GM21786 (cell line): ENCODE measurements around the gene OR51B2.
"Not testable (repeated sequence)": the region's sequence is repeated elsewhere in the genome, so short reads cannot be mapped to it uniquely, and the experiment has no call there.

Experiments
- ATAC-seq: cut with Tn5 transposase; IDR thresholded peaks from one replicate; pipeline ENCODE4 v1.9.1; 2021; ENCODE audit not compliant: unreplicated experiment

OR51B2 gene

DNA sequence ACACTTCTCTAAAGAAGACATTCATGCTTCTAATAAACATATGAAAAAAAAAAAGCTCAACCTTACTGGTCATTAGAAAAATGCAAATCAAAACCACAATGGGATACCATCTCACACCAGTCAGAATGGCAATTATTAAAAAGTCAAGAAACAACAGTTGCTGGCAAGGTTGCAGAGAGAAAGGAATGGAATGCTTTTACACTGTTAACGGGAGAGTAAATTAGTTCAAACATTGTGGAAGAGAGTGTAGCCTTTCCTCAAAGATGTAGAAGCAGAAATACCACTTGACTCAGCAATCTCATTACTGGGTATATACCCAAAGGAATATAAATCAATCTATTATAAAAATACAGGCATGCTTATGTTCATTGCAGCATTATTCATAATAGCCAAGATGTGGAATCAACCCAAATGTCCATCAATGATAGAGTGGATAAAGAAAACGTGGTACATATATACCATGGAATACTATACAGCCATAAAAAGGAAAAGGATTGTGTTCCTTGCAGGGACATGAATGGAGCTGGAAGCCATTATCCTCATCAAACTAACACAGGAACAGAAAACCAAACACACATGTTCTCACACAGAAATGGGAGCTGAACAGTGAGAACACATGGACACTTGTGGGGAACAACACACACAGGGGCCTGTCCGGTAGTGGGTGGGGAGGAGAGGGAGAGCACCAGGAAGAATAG, 10.6 kb downstream of the OR51B2 start:
- not testable (repeated sequence) for ATAC-seq

DNA sequence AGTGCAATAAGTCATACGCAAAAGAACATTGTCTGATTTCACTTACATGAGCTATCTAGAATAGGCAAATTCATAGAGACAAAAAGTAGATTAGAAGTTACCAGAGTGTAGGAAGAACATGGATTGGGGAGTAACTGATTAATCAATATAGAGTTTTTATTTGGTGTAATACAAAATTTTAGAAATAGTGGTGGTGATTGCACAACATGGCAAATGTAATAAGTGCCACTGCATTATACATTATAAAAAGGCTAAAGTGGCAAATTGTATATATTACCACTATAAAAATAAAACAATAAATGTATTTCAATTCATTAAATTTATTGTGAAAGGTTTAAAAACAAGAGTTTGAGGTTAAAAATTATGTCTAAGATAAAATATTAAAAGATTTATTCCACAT, 13.7 kb downstream of the OR51B2 start:
- ATAC-seq: no peak

DNA sequence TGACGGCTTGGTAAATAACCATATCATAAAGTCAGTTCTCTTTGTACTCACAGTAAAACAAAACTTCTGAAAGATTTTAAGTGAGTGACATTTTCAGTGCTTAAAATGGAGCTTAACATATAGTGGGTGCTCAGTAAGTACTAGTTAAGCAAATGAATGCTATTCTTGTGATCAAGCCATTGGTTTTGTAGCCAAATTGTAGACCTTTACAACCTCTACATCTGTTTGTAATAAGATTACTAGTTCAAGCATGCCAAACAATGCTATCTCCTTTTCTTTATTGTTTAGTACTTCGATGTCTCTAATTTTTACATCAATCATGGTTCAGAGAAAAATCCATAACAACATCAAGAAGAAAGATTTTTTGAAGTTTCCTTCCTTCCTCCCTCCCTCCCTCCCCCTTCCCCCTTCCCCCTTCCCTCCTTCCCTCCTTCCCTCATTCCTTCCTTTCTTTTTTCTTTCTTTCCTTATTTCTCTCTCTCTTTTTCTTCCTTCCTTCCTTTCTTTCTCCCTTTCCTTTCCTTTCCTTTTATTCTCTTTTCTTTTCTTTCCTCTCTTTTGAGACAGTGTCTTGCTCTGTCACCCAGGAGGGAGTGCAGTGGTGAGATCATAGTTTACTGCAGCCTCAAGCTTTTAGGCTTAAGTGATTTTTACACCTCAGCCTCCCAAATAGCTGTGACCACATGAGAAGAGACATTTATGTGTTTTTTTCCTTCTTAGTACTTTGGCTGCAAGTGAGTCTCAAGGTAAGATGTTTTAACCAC, 16.7 kb downstream of the OR51B2 start:
- no peak for ATAC-seq

DNA sequence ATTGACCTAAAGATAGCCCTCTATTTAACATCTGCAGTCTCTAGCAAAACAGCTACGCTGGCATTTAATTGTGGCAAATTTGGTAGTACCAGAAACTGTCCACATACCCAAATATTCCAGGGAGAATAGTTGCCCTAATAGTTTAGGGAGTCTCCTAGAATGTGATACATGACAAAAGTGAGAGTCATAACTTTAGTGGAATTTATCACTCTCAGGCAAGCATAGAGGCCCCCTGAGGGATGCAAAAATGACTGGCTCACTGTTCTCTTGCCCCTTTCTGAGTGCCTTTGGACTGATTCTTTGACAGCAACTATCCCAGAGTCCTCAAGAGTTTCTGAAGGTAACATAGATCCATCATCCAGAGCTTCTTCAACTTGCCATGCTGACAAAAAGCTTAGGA, 20.1 kb downstream of the OR51B2 start:
- ATAC-seq: no peak

DNA sequence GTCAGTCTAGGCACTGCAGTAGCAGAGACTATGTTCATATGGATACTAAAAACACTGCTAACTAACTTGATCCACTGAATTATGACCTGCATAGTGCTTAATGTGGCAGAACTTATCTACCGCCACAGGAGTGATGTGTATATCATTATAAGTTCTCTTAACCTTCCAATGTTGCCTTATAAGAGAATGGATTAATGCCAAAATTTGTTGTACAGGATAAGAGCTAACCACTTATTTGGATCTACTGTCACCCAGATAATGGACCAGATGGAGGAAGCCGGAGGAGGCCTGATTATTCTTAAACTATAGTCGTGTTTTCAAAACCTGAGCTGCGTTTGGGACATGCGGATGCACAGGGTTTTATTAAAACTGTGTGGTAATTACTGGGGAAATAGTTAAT, 20.5 kb downstream of the OR51B2 start:
- ATAC-seq: no peak

DNA sequence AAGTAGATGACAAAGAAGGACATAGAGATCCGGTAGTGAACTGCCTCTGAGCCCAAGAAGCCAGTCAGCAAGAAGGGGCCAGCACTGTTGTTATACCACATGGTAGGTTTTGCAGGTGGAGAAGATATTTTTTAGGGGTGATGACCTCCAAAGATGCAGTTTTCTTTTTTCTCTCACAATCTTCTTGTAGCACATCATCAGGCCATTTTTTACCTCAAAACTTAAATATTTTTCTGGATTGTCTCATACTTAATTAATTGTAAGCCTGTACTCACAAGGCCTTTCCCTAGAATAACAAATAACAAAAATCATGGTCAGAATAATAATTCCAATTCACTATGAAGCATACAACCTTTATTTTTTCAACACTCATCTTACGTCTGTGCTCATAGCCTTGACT, 22.3 kb downstream of the OR51B2 start, which contains the start of gene OR51B4:
Gene OR51B4, minus strand, starts transcription at position 101 of the 400 bp plus-strand sequence. Its CDS starts 0 bp downstream, at position 101.
- ATAC-seq: no peak

DNA sequence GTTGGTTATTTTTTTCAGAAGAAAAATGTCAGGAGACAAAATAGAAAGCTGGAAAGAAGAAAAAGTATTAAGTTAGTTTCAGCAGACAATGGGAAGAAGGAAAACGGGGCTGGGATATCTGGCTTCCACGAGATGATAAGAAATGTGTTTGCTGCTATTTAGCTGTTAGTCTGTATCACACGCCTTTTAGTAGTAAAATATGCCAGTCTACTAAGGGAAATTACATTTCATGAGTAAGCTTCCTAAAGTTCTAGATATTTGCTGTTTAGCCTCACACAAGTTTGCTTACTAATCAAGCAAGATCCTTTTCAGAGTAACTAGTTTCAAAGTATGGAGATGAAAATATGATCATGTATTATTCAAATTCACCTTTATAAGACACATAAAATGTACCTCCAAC, 23.8 kb downstream of the OR51B2 start:
- no peak for ATAC-seq

DNA sequence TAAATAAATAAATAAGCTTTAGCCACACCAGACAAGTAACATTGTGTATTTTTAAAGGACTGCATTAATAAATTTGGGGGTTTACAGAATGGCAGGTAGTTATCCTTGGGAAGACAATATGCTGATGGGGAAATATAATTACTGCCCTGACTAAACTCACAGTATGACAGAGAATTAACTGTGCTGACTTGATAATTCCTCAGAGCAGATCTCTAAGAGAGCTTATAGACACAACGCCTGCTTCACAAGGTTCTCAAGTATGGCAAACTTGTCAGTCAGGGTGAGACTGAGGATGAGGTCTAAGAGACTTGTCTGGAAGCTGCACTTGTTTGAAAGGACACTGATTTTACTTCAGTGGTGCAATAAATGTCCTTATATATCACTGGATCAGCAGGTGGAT, 25.6 kb downstream of the OR51B2 start:
- no peak for ATAC-seq

DNA sequence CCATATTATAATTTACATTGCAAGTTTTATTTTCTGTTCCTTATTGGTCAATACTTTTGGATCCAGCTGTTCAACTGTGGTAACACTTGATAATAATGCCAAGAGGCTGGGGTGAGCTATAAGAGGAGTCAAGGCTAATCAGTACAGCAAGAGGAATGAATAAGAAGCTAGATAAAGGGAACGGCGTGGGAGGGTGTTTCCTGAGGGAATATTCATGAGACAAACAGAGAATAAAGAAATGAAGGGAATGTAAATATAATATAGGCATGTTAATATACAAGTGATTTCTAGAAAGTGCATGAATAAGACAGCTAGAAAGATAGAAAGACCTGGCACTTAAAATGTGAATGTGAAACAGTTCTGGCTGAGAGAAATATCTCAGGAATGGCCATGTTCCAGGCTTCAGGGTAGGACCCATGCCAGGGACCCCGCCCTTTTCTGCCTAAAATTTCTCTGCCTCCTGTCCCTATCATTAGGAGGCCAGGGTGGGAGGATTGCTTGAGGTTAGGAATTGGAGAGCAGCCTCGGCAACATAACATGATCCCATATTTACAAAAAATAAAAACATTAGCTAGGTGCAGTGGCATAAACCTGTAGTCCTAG, 26.3 kb downstream of the OR51B2 start:
- ATAC-seq: no peak

DNA sequence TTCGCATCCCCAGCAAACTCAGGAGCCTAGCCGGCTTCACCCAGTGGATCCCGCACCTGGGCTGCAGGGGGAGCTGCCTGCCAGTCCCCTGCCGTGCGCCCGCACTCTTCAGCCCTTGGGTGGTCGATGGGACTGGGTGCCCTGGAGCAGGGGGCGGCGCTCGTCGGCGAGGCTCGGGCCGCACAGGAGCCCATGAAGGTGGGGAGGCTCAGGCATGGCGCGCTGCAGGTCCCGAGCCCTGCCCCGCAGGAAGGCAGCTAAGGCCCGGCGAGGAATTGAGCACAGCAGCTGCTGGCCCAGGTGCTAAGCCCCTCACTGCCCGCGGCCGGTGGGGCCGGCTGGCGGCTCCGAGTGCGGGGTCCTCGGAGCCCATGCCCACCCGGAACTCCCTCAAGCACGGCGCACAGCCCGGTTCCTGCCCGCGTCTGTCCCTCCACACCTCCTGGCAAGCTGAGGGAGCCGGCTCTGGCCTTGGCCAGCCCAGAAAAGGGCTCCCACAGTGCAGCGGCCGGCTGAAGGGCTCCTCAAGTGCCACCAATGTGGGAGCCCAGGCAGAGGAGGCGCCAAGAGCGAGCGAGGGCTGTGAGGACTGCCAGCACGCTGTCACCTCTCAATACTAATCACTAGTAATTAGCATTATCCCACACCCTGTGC, 29.6 kb downstream of the OR51B2 start:
- not testable (repeated sequence) for ATAC-seq

DNA sequence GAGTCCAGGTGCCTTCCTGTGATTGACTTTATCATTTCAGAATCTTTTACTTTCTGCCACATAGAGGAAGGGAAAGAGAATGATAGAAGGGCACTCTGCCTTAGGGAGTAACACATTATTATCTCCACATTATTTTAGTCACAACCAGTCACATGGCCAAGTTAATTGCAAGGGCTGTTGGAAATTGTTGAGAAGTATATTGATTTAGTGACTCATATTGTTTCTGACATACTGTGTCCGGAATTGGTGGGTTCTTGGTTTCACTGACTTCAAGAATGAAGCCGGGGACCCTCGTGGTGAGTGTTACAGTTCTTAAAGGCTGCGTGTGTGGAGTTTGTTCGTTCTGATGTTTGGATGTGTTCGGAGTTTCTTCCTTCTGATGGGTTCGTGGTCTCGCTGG, 31.1 kb downstream of the OR51B2 start:
- ATAC-seq: no peak

DNA sequence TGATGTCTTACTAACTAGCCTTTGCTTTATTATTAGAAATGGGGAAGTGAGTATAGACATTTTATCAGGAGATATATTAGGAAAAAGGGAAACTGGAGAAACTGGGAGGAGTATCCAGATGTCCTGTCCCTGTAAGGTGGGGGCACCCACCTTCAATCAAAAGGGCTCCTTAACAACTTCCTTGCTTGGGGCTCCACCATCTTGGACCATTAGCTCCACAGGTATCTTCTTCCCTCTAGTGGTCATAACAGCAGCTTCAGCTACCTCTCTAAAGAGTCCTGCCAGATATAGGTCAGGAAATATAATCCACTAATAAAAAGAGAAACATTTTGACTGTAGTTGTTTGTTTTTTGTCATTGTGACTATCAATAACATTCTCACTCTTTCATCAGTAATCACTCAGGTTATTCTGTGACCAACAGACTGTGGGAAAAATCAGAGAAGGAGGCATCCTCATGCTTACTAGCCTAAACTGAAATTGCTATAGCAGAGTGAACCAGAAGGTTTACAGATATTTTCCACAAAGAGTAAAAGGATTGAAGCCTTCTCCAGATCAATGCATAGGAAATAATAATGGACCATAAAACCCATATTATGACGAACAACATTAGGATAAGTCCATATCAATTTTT, 32.8 kb downstream of the OR51B2 start:
- peak; percentile 89 for ATAC-seq

DNA sequence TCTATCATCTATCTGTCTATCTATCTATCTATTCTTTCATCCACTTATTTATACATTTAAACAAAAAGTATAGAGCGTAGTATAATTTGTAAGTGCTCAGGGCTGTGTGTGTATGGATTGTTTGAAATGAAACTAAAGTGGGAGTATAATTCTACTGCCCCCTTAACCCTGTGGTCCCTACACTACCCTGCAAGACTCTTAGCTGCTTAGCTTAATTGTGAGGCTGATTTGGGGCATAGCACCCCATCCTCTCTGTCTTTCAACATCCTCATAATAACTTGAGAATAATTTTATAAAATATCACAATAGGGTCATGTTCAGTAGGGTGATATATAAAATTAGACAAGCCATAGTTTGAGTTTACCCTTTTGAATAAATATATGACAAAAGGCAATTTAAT, 34.0 kb downstream of the OR51B2 start:
- no peak for ATAC-seq

DNA sequence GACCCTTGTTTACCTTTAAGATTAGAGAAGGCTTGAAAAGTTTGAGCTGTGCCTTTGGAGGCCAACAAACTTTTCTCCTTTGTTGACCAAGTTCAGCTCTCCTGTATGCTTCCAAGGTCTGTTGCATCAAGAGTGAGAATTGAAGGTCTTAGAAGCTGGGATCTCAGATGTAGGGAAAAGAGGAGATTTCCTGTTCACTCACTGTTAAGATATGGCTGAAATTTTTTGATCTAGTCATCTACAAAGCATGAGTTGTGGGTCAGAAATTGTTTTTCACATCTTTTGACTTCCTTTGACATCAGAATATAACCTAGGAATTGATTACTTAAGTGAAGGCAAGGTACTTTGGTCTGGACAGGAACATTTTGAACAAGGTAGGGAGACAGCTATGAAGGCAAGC, 34.4 kb downstream of the OR51B2 start:
- ATAC-seq: no peak

DNA sequence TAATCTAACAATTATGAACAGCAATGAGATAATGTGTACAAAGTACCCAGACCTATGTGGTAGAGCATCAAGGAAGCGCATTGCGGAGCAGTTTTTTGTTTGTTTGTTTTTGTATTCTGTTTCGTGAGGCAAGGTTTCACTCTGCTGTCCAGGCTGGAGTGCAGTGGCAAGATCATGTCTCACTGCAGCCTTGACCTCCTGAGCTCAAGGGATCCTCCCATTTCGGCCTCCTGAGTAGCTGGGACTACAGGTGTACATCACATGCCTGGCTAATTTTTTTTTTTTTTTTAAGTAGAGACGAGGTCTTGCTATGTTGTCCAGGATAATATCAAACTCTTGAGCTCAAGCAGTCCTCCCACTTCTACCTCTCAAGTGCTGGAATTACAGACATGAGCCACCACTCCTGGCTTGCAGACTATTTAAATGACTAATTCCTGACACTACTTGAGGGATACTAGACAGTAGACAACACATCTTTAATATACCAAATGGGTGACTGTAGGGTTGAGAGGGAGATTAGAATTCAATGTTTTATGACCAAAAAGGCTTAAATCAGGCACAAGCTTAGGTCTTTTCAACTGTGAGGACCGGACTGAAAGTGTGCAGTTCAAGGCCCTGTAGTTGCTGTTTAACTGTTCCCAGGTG, 35.1 kb downstream of the OR51B2 start:
- no peak for ATAC-seq

DNA sequence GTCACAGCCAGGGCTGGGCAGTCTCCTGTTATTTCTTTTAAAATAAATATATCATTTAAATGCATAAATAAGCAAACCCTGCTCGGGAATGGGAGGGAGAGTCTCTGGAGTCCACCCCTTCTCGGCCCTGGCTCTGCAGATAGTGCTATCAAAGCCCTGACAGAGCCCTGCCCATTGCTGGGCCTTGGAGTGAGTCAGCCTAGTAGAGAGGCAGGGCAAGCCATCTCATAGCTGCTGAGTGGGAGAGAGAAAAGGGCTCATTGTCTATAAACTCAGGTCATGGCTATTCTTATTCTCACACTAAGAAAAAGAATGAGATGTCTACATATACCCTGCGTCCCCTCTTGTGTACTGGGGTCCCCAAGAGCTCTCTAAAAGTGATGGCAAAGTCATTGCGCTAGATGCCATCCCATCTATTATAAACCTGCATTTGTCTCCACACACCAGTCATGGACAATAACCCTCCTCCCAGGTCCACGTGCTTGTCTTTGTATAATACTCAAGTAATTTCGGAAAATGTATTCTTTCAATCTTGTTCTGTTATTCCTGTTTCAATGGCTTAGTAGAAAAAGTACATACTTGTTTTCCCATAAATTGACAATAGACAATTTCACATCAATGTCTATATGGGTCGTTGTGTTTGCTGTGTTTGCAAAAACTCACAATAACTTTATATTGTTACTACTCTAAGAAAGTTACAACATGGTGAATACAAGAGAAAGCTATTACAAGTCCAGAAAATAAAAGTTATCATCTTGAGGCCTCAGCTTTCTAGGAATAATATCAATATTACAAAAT, 35.8 kb downstream of the OR51B2 start:
- no peak for ATAC-seq

DNA sequence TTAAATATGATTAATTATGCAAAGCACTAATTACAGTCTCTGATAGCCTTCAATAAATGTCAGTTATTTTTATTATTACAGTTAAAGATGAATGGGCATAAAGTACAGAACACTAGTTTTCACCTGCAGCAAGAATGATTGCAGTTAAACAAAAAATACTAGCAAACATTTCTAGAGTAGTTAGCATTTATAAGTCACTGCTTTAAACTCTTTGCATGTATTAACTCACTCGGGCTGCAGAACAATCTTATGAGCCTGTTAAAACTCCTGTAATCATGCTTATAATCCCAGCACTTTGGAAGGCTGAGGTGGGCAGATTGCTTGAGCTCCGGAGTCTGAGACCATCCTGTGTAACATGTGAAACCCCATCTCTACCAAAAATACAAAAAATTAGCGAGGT, 37.2 kb downstream of the OR51B2 start:
- no peak for ATAC-seq

DNA sequence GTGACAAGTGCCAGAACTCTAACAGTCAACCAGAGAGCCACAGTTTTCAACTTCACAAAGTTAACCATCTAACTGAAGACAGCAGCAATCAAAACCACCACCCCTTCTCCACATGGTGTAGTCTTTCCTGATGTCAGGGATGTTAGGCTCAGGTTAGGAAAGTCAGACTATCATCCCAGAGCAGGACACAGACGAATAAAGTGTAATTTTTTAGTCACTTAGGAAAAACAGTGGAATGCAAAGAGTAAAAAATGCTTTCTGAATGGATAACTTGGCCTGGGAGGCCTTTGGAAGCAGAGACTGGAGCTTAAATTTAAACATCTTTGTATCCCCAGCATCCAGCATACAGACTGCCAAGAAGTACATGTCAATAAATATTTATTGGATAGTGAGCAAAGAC, 37.7 kb downstream of the OR51B2 start:
- ATAC-seq: no peak

DNA sequence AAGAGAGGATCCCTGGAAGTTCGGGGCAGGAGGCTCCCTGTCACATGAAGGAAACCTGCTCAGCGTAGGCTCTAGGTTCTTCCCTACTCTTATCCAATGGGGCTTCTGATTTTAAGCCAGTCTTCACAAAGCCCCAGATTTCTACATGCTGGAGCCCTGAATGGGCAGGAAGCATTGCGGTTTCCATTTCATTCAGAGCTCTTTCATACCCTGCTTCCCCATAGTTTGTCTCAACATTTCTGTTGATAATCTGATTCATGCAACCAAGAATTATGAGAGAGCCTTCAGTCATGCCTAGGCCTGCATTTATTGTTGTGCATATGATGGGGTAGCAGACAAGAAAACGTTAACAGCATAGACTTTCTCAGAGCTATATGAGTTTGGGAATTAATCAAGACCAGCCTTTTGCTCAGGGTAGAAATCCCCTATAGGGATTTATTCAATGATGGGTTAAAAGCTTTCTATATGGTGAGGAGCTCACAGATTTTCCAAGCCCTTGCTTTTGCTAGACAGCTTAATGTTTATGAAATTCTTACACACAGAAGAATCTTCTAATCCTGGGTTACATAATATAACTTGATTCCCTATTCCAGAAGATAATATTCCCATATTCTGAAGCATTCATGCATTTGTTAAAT, 38.3 kb downstream of the OR51B2 start:
- ATAC-seq: no peak
